ENCODE measurements around the gene MDFI. TPM values are rescaled to one million over a fixed set of nuclear protein-coding genes. Genes with fewer than 3 reads are reported as not detected.
A peak's percentile ranks its signal among the peaks of the same experiment; 100 is the strongest.

Gene MDFI
- total RNA-seq, 1 experiment from 2014 or later, result 262 TPM

DNA sequence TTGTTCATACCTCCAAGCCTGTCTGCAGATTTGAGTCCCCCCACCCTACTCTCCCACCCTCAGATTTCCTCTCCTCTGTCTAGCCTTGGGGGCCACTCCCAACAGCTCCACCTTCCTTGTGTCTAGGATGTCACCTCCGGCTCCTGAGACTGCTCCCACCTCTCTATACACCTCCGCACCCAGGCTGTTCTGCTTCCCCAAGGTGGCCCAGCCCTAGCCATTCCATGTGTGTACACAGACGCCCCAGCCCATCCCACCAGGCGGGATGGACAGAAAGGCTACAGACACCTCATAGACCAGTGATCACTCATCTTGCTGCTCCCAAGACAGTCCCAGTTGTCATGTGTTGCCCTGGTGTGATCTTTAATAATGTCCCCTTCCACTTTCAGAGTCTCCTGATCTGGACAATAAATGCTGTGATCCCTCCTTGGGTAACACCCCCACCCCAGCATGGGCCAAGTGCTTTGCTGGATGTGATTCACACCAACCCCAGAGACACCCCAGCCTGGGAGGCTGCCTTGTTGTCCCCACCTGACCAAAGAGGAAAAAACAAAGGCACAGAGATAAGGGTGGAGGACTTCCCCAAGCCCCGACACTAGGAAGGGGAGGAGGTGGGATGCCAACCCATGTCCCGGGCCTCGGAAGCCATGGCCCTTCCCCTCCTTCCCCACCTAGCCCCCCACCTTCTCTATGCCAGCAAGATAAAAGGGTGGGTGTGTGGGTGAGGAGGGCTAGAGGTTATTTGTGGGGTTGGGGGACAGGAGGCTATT is 36.1 kb downstream of the MDFI start:
- H3K4me3 ChIP-seq (ENCODE audit: insufficient read depth, low read depth, low read length), result no peak overlapping the region
- no peaks in the 10 kb centered on the region for H3K36me3 ChIP-seq (replicated peaks; ENCODE audit: control insufficient read depth, insufficient read depth, low read length)
- peaks cover 4% of the 10 kb centered on the region; the same call in 1 of the 2 replicates for H3K27me3 ChIP-seq (ENCODE audit: control insufficient read depth, insufficient read depth, low read length)
- DNase-seq, result no peak

- H3K27me3 ChIP-seq (ENCODE audit: control insufficient read depth, insufficient read depth, low read length), result peaks cover 4% of the 10 kb centered on the region; the same call in 1 of the 2 replicates
- H3K4me3 ChIP-seq (ENCODE audit: insufficient read depth, low read depth, low read length), result no peak overlapping the region
- no peaks in the 10 kb centered on the region for H3K36me3 ChIP-seq (replicated peaks; ENCODE audit: control insufficient read depth, insufficient read depth, low read length)
- DNase-seq, result no peak
These were observed 37.0 kb downstream of the MDFI start for GRCh38 chr6:41675176-41675775.

DNA sequence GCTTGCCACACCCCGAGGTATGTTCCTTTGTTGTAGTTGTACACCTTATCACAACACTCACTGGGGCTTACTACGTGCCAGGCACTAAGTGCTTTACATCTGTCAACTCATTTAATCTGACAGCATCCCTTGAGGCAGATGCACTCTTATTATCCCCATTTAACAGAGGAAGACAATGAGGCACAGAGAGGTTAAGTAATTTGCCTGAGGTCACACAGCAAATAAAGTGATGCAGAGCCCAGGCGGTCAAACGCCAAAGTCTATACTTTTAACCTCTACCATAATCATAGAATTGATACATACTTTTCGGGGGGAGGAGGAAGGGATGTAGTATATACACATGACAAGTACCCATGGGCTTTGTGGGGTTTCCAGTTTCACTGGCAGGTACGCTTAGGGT is 37.7 kb downstream of the MDFI start:
- no peak for DNase-seq
- Histone ChIP-seq H3K36me3 (replicated peaks; ENCODE audit: control insufficient read depth, insufficient read depth, low read length) (no peaks in the 10 kb centered on the region), H3K4me3 (ENCODE audit: insufficient read depth, low read depth, low read length) (no peak overlapping the region), H3K27me3 (ENCODE audit: control insufficient read depth, insufficient read depth, low read length) (peaks cover 4% of the 10 kb centered on the region; the same call in 1 of the 2 replicates)

DNA sequence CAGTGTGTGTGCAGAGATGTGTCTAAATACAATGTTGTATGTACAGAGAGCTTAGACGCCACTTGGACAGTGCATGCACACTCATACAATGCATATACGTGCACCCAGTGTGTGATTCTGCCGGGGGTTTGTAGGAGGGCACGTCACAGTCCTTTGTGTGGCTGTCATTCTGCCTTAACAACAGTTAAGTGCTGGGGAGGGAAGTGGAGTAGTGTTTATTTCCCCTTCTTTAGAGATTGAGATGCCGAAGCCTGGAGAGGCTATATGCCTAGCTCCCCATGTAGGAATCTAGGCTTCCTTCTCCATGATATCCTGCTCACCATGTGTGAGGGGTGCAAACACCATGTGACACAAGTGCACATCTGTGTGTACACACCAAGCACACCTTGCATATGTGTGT is 38.2 kb downstream of the MDFI start:
- DNase-seq, result no peak
- peaks cover 4% of the 10 kb centered on the region; the same call in 1 of the 2 replicates for H3K27me3 ChIP-seq (ENCODE audit: control insufficient read depth, insufficient read depth, low read length)
- H3K36me3 ChIP-seq (replicated peaks; ENCODE audit: control insufficient read depth, insufficient read depth, low read length), result no peaks in the 10 kb centered on the region
- H3K4me3 ChIP-seq (ENCODE audit: insufficient read depth, low read depth, low read length), result no peak overlapping the region

- Histone ChIP-seq H3K36me3 (replicated peaks; ENCODE audit: control insufficient read depth, insufficient read depth, low read length) (no peaks in the 10 kb centered on the region), H3K4me3 (ENCODE audit: insufficient read depth, low read depth, low read length) (no peak overlapping the region), H3K27me3 (ENCODE audit: control insufficient read depth, insufficient read depth, low read length) (peaks cover 4% of the 10 kb centered on the region; the same call in 1 of the 2 replicates)
- no peak for DNase-seq
These were observed 39.1 kb downstream of the MDFI start for GRCh38 chr6:41677124-41677921.

DNA sequence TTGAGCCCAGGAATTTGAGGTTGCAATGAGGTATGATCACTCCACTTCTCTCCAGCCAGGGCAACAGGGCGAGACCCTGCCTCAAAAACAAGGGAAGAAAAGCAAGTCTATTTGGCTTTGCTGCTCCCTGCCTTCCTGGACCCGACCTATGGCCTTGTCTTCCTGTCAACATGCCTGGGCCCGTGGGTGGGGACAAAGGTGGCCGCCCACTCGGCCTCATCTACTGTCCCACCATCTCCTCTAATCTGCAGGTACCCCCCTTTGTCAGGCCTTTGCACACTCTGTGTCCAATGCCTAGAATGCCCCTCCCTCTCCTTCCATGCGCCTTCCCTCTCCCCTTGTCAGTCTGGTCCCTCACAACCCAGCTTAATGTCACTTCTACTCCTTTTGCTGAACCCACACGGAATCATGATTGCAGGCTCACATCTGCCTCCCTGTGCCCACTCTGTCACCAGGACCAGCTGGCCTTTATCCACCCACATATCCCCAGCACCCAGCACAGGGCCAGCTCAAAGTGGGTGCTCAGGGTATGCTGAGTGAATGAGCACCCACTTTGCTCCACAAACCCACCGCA is 40.3 kb downstream of the MDFI start:
- Histone ChIP-seq H3K36me3 (replicated peaks; ENCODE audit: control insufficient read depth, insufficient read depth, low read length) (no peaks in the 10 kb centered on the region), H3K27me3 (ENCODE audit: control insufficient read depth, insufficient read depth, low read length) (peaks cover 4% of the 10 kb centered on the region; the same call in 1 of the 2 replicates), H3K4me3 (ENCODE audit: insufficient read depth, low read depth, low read length) (no peak overlapping the region)
- no peak for DNase-seq

GRCh38 chr6:41679696-41680095 is 41.4 kb downstream of the MDFI start:
- peaks cover 5% of the 10 kb centered on the region; the same call in 1 of the 2 replicates for H3K27me3 ChIP-seq (ENCODE audit: control insufficient read depth, insufficient read depth, low read length)
- H3K36me3 ChIP-seq (replicated peaks; ENCODE audit: control insufficient read depth, insufficient read depth, low read length), result no peaks in the 10 kb centered on the region
- H3K4me3 ChIP-seq (ENCODE audit: insufficient read depth, low read depth, low read length), result no peak overlapping the region
- DNase-seq, result no peak

DNA sequence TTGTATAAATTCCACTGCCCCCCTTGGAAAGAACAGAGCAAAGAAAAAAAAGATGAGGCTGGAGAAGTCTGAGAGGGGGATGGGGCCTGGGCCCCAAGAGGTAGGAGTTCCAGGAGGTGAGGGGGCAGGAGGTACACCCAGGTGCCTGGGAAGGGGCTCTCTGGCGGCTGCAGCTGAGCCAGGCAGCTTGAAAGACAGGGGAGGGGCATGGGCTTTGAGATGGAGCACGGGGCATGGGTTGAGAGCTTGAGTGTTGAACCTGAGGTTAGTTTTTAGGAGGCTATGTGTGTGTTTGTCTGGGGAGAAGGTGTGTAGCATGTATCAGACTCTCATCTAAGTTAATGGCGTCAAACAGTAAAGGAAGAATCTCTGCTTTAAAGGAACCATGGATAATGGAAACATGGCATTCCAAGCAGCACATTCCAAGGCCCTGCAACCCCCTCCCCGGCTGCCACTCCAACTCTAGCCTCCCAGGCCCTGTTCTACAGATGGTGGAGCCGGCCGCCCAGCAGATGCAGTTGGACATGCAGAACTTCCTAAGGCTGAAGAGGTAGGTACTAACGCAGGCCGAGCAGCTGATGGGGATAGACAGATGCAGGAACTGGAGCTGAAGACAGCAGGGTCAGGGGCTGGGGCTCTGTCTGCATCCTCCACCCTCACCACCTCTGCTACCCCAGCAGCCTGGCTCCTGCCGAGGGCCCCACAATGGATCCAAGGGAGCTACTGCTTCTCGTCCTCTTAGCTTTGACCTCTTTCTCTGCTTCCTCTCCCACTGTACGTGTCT is 42.1 kb downstream of the MDFI start:
- peaks cover 5% of the 10 kb centered on the region; the same call in 1 of the 2 replicates for H3K27me3 ChIP-seq (ENCODE audit: control insufficient read depth, insufficient read depth, low read length)
- DNase-seq, result no peak
- no peaks in the 10 kb centered on the region for H3K36me3 ChIP-seq (replicated peaks; ENCODE audit: control insufficient read depth, insufficient read depth, low read length)
- no peak overlapping the region for H3K4me3 ChIP-seq (ENCODE audit: insufficient read depth, low read depth, low read length)

GRCh38 chr6:41682056-41682477 is 43.8 kb downstream of the MDFI start:
- Histone ChIP-seq H3K27me3 (ENCODE audit: control insufficient read depth, insufficient read depth, low read length) (peaks cover 4% of the 10 kb centered on the region; the same call in 1 of the 2 replicates), H3K4me3 (ENCODE audit: insufficient read depth, low read depth, low read length) (no peak overlapping the region), H3K36me3 (replicated peaks; ENCODE audit: control insufficient read depth, insufficient read depth, low read length) (no peaks in the 10 kb centered on the region)
- peak; percentile 98 for DNase-seq

DNA sequence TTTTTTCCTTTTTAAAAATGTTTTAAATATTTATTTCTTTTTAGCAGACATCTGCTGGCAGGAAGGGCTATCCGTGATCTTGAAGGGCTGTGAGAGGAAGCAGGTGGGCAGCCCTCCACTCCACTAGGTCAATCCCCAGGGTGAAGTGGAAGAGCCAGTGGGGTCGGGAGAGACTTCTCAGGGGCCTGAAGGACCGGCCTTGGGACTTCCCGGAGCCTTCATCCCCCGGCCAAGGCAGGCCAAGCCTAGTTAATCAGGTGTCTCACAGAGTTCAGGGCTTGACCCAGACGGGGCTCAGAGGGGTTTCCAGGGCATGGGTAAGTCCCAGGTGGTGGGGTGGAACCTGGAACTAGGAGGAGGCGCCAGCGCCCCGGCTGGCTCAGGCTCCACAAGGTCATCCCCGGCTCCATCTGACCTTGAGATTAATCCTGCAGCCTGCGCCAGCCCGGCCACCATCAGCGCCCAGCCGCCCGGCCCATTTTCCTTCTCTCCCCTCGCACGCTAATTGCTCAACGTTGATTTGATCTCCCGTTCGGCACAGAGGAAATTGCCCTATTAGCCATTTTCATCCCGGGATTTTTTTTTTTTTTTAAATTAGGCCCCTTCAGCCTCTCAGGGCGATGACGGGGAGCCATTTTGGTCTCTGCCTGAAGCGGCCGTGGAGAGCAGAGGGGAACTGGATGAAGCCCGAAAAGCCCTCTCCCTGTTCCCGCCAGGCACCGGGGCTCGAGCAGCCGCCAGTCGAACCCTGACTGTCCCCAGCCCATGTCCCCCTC is 44.4 kb downstream of the MDFI start:
- peaks cover 3% of the 10 kb centered on the region; the same call in 1 of the 2 replicates for H3K27me3 ChIP-seq (ENCODE audit: control insufficient read depth, insufficient read depth, low read length)
- peak overlapping the region; percentile 34; the same call in 1 of the 2 replicates for H3K4me3 ChIP-seq (ENCODE audit: insufficient read depth, low read depth, low read length)
- DNase-seq, result peak; percentile 69
- H3K36me3 ChIP-seq (replicated peaks; ENCODE audit: control insufficient read depth, insufficient read depth, low read length), result no peaks in the 10 kb centered on the region

- H3K27me3 ChIP-seq (ENCODE audit: control insufficient read depth, insufficient read depth, low read length), result 0 out of 2 replicates have a peak, but pooled peaks cover 3% of the 10 kb centered on the region
- H3K36me3 ChIP-seq (replicated peaks; ENCODE audit: control insufficient read depth, insufficient read depth, low read length), result no peaks in the 10 kb centered on the region
- peak overlapping the region; percentile 34; the same call in 1 of the 2 replicates for H3K4me3 ChIP-seq (ENCODE audit: insufficient read depth, low read depth, low read length)
- DNase-seq, result no peak
These were observed 44.9 kb downstream of the MDFI start for GRCh38 chr6:41683273-41683522.

- peak; percentile 98 for DNase-seq
- H3K27me3 ChIP-seq (ENCODE audit: control insufficient read depth, insufficient read depth, low read length), result 0 out of 2 replicates have a peak, but pooled peaks cover 3% of the 10 kb centered on the region
- H3K36me3 ChIP-seq (replicated peaks; ENCODE audit: control insufficient read depth, insufficient read depth, low read length), result no peaks in the 10 kb centered on the region
- peak overlapping the region; percentile 34; the same call in 1 of the 2 replicates for H3K4me3 ChIP-seq (ENCODE audit: insufficient read depth, low read depth, low read length)
These were observed 45.4 kb downstream of the MDFI start for GRCh38 chr6:41683523-41684310.

All from H7 (cell line).